CD4-positive, CD25-positive, alpha-beta regulatory T cell (primary cell): ENCODE measurements around the gene CCNA1. TPM values are rescaled to one million over a fixed set of nuclear protein-coding genes. Genes with fewer than 3 reads are reported as not detected.
A peak's percentile ranks its signal among the peaks of the same experiment; 100 is the strongest.

Experiments used
- ATAC-seq, 2 donors: fragments of 150-1000 bp; cut with Tn5 transposase; one replicate each; pipeline ENCODE4 v1.10.0; 2021; ENCODE audit warnings: low read depth in 2 of 2, moderate number of reproducible peaks in 2 of 2, moderate library complexity in 1 of 2
- DNase-seq, 3 donors: peaks; one replicate each; pipeline versions ENCODE4 v3.0.0 to v3.0.0-alpha.2; 2012 to 2022; ENCODE audit warnings: mixed read lengths in 1 of 3
- H3K27ac ChIP-seq: one replicate; pipeline ENCODE4 v1.7.0; 2013; ENCODE audit warnings: mild to moderate bottlenecking, low read length; ENCODE audit not compliant: insufficient read depth, poor library complexity, severe bottlenecking
- H3K27me3 ChIP-seq: one replicate; pipeline ENCODE4 v1.7.0; 2013; ENCODE audit warnings: low read length; ENCODE audit not compliant: control insufficient read depth, insufficient read depth
- H3K36me3 ChIP-seq: one replicate; pipeline ENCODE4 v1.7.0; 2013; ENCODE audit warnings: mild to moderate bottlenecking, low read length, moderate library complexity; ENCODE audit not compliant: control insufficient read depth, insufficient read depth
- H3K4me1 ChIP-seq: 2 replicates; pipeline ENCODE4 v1.7.0; 2013; ENCODE audit warnings: mild to moderate bottlenecking, low read length; ENCODE audit not compliant: insufficient read depth, control insufficient read depth, poor library complexity, severe bottlenecking
- H3K4me3 ChIP-seq: one replicate; pipeline ENCODE4 v1.7.0; 2013; ENCODE audit warnings: low read depth, mild to moderate bottlenecking, low read length, moderate library complexity
- H3K9me3 ChIP-seq, 2 experiments: 1 replicate in 1 of 2; 2 replicates in 1 of 2; pipeline ENCODE4 v1.7.0; 2013; ENCODE audit warnings: low read length in 2 of 2, mild to moderate bottlenecking in 1 of 2, moderate library complexity in 1 of 2; ENCODE audit not compliant: control insufficient read depth in 2 of 2
- H3K27ac Mint-ChIP-seq, 3 donors: one replicate each; pipeline ENCODE4 v1.8.0; 2020 to 2022; ENCODE audit warnings: mild to moderate bottlenecking in 3 of 3, mixed read lengths in 3 of 3, moderate library complexity in 2 of 3
- H3K27me3 Mint-ChIP-seq: one replicate; pipeline ENCODE4 v1.8.0; 2022; ENCODE audit warnings: mild to moderate bottlenecking, mixed read lengths
- H3K36me3 Mint-ChIP-seq: one replicate; pipeline ENCODE4 v1.8.0; 2020; ENCODE audit warnings: mixed read lengths
- H3K4me1 Mint-ChIP-seq, 4 donors: one replicate each; pipeline ENCODE4 v1.8.0; 2020 to 2022; ENCODE audit warnings: mixed read lengths in 4 of 4, mild to moderate bottlenecking in 1 of 4
- H3K4me3 Mint-ChIP-seq, 4 donors: one replicate each; pipeline ENCODE4 v1.8.0; 2020 to 2022; ENCODE audit warnings: mild to moderate bottlenecking in 4 of 4, mixed read lengths in 4 of 4, moderate library complexity in 3 of 4
- H3K9me3 Mint-ChIP-seq, 7 donors: one replicate each; pipeline ENCODE4 v1.8.0; 2020 to 2022; ENCODE audit warnings: mixed read lengths in 7 of 7, mild to moderate bottlenecking in 3 of 7, moderate library complexity in 2 of 7
- polyA plus RNA-seq, 4 donors: library from polyadenylated mRNA; unstranded; fragments of 300-500 nt; fragmentation: Illumina TruSeq; gene quantifications; one replicate each; pipeline ENCODE4 v1.2.3, GENCODE V29; 2021
- total RNA-seq: library from RNA; stranded (reverse); gene quantifications from one replicate; pipeline ENCODE4 v1.2.3, GENCODE V29; 2022

CCNA1 gene
- total and polyA plus RNA-seq, 5 donors from 2014 or later, result 0.14 TPM; not detected in 4

DNA sequence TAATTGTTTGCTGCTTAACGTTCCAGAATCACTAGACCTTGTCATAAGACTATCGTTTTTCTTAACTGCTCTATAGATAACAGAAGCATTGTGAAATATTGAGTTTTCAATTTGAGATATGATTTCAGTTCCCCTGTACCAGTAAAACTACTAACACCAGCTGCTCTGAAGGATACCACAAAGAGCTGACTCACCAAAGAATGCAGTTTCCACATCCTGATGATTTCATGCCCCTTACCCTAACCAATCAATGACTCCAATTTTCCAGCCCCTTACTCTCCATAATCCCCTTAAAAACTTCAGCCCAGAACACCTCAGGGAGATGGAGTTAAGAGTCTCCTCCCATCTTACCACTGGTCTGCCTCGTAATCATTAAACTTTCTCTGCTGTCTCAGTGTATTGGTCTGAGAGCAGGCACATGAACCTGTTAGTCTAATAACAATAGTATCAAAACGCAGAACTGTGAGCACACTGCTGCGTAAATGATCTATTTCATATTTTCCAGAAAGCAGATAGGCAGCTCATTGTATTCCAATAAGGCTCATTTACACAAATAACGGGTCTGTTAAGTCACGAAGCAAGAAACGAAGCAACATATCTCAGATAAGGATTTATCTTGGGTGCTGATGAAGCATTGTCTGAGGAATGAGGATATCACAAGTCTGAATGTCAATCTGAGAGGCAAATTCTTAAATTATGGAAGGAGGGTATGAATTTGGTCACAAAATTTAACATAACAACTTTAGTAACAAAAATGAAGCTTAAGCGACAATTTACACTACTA, 14.1 kb upstream of the CCNA1 start:
- DNase-seq (no peak), ATAC-seq (no peak)
- Histone ChIP-seq H3K9me3 (no peaks in the 10 kb centered on the region), H3K36me3 (no peaks in the 10 kb centered on the region), H3K4me3 (no peak overlapping the region), H3K27ac (no peak overlapping the region), H3K27me3 (peaks cover 3% of the 10 kb centered on the region), H3K4me1 (no peaks in the 10 kb centered on the region)
- peaks cover 0 to 17% (median 4%) of the 10 kb centered on the region in 4 donors for H3K4me1 Mint-ChIP-seq
- H3K27ac Mint-ChIP-seq, result no peak overlapping the region
- H3K27me3 Mint-ChIP-seq, result peaks cover 25% of the 10 kb centered on the region
- H3K9me3 Mint-ChIP-seq, result peaks cover 0 to 7% (median 3%) of the 10 kb centered on the region in 7 donors
- H3K4me3 Mint-ChIP-seq, result no peak overlapping the region
- H3K36me3 Mint-ChIP-seq, result no peaks in the 10 kb centered on the region

DNA sequence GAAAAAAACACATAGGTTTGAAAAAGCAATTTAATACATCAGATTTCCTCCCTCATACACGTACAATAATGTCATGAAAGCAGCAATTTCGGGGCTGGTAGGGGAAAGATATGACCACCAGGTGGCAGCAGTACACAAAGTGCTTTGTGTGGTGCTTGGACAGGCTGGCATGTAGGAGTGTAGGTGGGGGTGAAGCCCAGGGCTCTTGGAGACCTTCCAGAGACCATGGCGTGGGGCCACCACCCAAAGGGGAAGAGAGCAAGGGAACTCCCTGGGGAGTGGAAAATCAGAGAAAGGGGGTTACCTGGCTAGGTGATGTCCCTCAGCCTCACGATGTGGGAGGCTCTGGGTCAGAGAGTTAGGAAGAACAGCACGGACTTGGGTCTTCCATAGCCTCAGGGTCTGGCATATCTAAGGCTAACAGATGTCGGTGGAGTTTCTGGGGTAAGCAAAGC, 11.8 kb upstream of the CCNA1 start:
- Mint-ChIP-seq H3K9me3 (peaks cover 0 to 7% (median 3%) of the 10 kb centered on the region in 7 donors), H3K27ac (no peak overlapping the region), H3K4me1 (peaks cover 0 to 6% (median 2%) of the 10 kb centered on the region in 4 donors), H3K4me3 (no peak overlapping the region), H3K27me3 (peaks cover 20% of the 10 kb centered on the region), H3K36me3 (no peaks in the 10 kb centered on the region)
- Histone ChIP-seq H3K27me3 (peaks cover 3% of the 10 kb centered on the region), H3K4me1 (no peaks in the 10 kb centered on the region), H3K27ac (no peak overlapping the region), H3K9me3 (no peaks in the 10 kb centered on the region), H3K36me3 (no peaks in the 10 kb centered on the region), H3K4me3 (no peak overlapping the region)
- DNase-seq, result peak; percentile 16 to 69 (median 43)
- peak; percentile 50 to 65 for ATAC-seq

DNA sequence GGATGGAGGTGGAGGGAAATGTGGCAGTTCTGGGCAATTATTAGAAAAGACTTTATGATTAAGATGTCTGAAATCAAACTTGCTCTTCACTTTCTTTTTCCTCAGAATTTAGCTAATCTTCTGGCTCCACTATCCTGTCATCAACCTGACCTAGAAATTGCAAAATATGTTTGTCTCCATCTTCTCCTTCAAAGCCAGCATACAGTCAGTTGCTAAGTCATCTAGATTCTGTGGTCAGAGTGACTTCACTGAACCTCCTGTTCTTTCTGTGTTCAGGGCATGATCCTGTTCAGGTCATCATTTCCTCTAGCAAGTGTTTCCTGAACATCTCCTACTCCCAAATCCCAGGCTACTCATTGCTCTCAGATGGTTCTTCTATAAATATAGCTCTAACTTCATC, 10.8 kb upstream of the CCNA1 start:
- H3K36me3 Mint-ChIP-seq, result no peaks in the 10 kb centered on the region
- no peak for ATAC-seq
- H3K27me3 Mint-ChIP-seq, result peaks cover 27% of the 10 kb centered on the region
- no peak overlapping the region for H3K27ac Mint-ChIP-seq
- Histone ChIP-seq H3K9me3 (no peaks in the 10 kb centered on the region), H3K27ac (no peak overlapping the region), H3K36me3 (no peaks in the 10 kb centered on the region), H3K4me1 (no peaks in the 10 kb centered on the region), H3K4me3 (no peak overlapping the region), H3K27me3 (no peaks in the 10 kb centered on the region)
- peaks cover 0 to 6% (median 2%) of the 10 kb centered on the region in 7 donors for H3K9me3 Mint-ChIP-seq
- H3K4me1 Mint-ChIP-seq, result peaks cover 0 to 6% (median 2%) of the 10 kb centered on the region in 4 donors
- no peak overlapping the region for H3K4me3 Mint-ChIP-seq
- DNase-seq, result no peak

DNA sequence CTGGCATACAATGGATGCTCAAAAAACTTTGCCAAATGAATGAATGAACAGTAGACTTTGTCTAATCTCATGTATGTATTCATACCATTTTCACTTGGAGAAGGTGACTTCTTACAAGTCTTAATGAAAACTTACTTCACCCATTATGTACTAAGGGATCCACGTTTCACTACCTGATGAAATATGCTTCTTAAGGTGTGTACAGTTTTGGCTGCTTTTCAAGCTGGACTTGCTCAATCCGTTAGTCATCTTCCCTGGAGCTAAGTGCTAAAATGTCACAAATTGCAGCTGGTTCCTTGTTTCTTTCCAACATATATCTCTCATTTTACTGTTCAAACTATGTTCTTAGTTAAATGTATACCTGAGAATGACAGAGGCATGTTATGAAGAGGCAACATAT, 4.2 kb upstream of the CCNA1 start:
- Mint-ChIP-seq H3K4me3 (no peak overlapping the region), H3K36me3 (no peaks in the 10 kb centered on the region), H3K9me3 (peaks cover 0 to 9% (median 3%) of the 10 kb centered on the region in 7 donors), H3K4me1 (peaks cover 0 to 14% (median 5%) of the 10 kb centered on the region in 4 donors), H3K27me3 (peaks cover 41% of the 10 kb centered on the region), H3K27ac (no peak overlapping the region)
- H3K27me3 ChIP-seq, result peaks cover 12% of the 10 kb centered on the region
- no peak overlapping the region for H3K27ac ChIP-seq
- peaks cover 8% of the 10 kb centered on the region for H3K4me1 ChIP-seq
- no peaks in the 10 kb centered on the region for H3K36me3 ChIP-seq
- no peaks in the 10 kb centered on the region for H3K9me3 ChIP-seq
- ATAC-seq (no peak), DNase-seq (no peak)
- no peak overlapping the region for H3K4me3 ChIP-seq

DNA sequence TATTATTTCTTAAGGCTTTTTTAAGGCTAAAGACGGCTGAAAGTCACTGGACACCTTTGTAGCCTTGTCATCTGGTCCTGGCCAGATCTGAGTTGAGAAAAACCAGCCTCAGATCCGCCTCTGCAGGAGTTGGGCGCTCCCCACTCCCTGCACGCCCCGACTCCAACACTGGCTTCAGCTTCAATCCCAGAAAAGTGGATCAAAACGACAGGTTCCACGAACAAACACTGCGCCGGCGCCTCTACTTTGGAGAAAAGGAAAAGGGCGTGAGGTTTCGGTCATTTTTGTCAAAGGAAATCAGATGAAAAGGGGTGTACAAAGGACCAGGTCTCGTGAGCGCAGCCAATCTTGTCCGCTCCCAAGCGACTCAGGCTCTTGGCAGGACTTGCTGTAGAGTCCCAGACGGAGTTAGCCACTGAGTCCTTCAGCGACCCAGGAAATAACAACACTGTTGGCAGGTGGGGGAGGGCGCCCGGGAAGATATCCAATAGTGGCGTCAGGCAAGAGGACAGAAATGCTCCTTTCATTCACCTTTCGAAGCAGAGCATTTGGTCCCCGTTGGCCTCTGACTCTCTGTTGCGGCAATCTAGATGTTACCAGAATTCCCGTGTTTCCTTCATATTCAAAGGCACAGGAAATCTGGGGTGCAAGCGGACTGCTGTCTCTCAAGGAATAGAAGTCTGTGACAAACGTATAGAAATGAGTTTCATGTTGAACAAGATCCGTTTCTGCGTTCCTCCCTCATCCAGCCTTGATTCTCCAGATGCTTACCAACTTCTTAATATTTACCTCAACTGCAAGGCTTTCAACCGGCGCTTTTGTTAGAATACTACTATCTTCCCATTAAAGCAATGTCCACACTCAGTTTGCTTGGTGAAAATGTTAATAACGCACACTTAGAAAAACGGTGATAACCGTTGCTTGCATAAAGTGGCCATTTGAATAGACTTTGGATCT, 1.8 kb upstream of the CCNA1 start:
- Histone ChIP-seq H3K9me3 (no peaks in the 10 kb centered on the region), H3K27ac (no peak overlapping the region), H3K4me3 (no peak overlapping the region), H3K4me1 (peaks cover 8% of the 10 kb centered on the region), H3K36me3 (no peaks in the 10 kb centered on the region), H3K27me3 (peaks cover 20% of the 10 kb centered on the region)
- DNase-seq (no peak), ATAC-seq (no peak)
- peaks cover 0 to 14% (median 5%) of the 10 kb centered on the region in 4 donors for H3K4me1 Mint-ChIP-seq
- H3K36me3 Mint-ChIP-seq, result no peaks in the 10 kb centered on the region
- H3K27ac Mint-ChIP-seq, result no peak overlapping the region
- peaks cover 62% of the 10 kb centered on the region for H3K27me3 Mint-ChIP-seq
- H3K4me3 Mint-ChIP-seq, result no peak overlapping the region
- peaks cover 0 to 5% (median 4%) of the 10 kb centered on the region in 7 donors for H3K9me3 Mint-ChIP-seq

DNA sequence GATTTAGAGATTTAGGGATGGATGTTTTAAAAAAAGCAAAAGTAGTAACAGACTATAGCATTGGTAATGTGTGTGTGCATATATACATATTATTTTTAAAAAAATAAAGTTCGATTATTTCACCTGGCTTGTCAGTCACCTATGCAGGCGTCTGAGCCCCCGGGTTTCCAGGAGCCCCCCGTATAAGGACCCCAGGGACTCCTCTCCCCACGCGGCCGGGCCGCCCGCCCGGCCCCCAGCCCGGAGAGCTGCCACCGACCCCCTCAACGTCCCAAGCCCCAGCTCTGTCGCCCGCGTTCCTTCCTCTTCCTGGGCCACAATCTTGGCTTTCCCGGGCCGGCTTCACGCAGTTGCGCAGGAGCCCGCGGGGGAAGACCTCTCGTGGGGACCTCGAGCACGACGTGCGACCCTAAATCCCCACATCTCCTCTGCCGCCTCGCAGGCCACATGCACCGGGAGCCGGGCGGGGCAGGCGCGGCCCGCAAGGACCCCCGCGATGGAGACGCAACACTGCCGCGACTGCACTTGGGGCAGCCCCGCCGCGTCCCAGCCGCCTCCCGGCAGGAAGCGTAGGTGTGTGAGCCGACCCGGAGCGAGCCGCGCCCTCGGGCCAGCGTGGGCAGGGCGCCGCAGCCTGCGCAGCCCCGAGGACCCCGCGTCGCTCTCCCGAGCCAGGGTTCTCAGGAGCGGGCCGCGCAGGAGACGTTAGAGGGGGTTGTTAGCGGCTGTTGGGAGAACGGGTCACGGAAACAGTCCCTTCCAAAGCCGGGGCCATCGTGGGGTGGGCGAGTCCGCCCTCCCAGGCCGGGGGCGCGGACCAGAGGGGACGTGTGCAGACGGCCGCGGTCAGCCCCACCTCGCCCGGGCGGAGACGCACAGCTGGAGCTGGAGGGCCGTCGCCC, 840 bp upstream of the CCNA1 start:
- H3K4me1 ChIP-seq, result peaks cover 8% of the 10 kb centered on the region
- Mint-ChIP-seq H3K36me3 (no peaks in the 10 kb centered on the region), H3K27me3 (peaks cover 63% of the 10 kb centered on the region), H3K9me3 (peaks cover 0 to 5% (median 2%) of the 10 kb centered on the region in 7 donors), H3K4me3 (no peak overlapping the region), H3K27ac (no peak overlapping the region), H3K4me1 (peaks cover 0 to 14% (median 5%) of the 10 kb centered on the region in 4 donors)
- DNase-seq (no peak), ATAC-seq (peak in 1 of 2 donors; percentile 31)
- no peaks in the 10 kb centered on the region for H3K36me3 ChIP-seq
- no peaks in the 10 kb centered on the region for H3K9me3 ChIP-seq
- H3K27ac ChIP-seq, result no peak overlapping the region
- peaks cover 20% of the 10 kb centered on the region for H3K27me3 ChIP-seq
- H3K4me3 ChIP-seq, result no peak overlapping the region

DNA sequence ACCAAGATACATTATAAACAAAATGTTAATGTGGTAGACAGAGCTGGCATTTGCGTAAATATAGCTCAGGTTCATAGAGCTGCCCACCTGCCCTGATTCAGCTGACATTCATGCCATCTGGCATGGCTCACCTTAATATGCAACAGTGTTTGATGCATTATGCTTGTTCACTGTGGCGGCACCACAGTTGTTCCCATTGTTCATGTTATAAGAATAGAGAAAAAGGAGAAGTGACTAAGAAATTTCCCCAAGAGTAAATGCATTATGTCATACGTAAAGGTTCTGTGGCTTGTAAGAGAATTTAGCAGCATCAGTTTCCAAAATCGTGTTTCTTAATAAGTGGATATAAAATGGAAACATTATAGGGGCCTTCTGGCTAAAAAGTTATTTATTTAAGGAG, 4.5 kb downstream of the CCNA1 start:
- Histone ChIP-seq H3K9me3 (no peaks in the 10 kb centered on the region), H3K27me3 (peaks cover 14% of the 10 kb centered on the region), H3K36me3 (no peaks in the 10 kb centered on the region), H3K4me1 (peaks cover 3% of the 10 kb centered on the region), H3K4me3 (no peak overlapping the region), H3K27ac (no peak overlapping the region)
- H3K4me3 Mint-ChIP-seq, result no peak overlapping the region
- H3K9me3 Mint-ChIP-seq, result peaks cover 0 to 2% (median 0%) of the 10 kb centered on the region in 7 donors
- peaks cover 0 to 14% (median 4%) of the 10 kb centered on the region in 4 donors for H3K4me1 Mint-ChIP-seq
- no peak overlapping the region for H3K27ac Mint-ChIP-seq
- peaks cover 46% of the 10 kb centered on the region for H3K27me3 Mint-ChIP-seq
- DNase-seq, result no peak
- ATAC-seq, result no peak
- H3K36me3 Mint-ChIP-seq, result no peaks in the 10 kb centered on the region
